ENCODE measurements around the gene MOGAT3. TPM values are rescaled to one million over a fixed set of nuclear protein-coding genes. Genes with fewer than 3 reads are reported as not detected.

The MOGAT3 gene
- total and polyA plus RNA-seq, 2 experiments from 2014 or later: 0.44 TPM; not detected in 1

DNA sequence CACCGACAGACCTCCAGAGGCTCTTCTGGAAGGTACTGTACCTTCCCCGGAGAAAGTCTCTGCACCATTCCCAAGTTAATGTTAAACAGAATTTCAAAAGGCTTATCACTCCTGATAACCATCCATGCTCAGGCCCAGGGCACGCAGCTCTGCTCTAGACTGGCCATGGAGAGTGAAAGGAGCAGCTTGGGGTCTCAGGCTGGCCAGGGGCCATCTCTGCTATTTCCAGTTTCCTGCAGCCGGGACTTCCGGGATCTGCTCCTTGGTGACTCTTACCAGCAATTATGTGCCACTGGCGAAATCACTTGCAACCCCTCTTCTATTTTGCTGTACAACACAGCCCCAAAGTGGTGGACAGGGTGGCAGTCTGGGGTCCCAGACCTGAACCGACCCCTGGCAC is 30.8 kb upstream of the MOGAT3 start:
- H3K4me1 Mint-ChIP-seq: peaks cover 23% of the 10 kb centered on the region
- H3K36me3 ChIP-seq (ENCODE audit: insufficient read depth): no peaks in the 10 kb centered on the region
- no peaks in the 10 kb centered on the region for H3K79me2 ChIP-seq (replicated peaks; ENCODE audit: insufficient read depth)
- ATAC-seq: no peak
- H3K4me3 Mint-ChIP-seq: peak overlapping the region; percentile 73
- H3K4me3 ChIP-seq: peak overlapping the region; percentile 92
- H3K27ac Mint-ChIP-seq: no peak overlapping the region; the same call in 1 of the 2 replicates
- H3F3A ChIP-seq (replicated peaks; ENCODE audit: low read depth): peaks cover 28% of the 10 kb centered on the region
- peak overlapping the region; percentile 94 for H3K4me2 ChIP-seq
- H3K4me1 ChIP-seq (ENCODE audit: insufficient read depth): peaks cover 25% of the 10 kb centered on the region; the same call in 1 of the 2 replicates
- no peak for DNase-seq (ENCODE audit: low spot score)
- H3K27ac ChIP-seq (ENCODE audit: low read depth): peak overlapping the region; percentile 76
- H3K9me2 ChIP-seq (ENCODE audit: insufficient read depth): no peaks in the 10 kb centered on the region
- H3K27me3 Mint-ChIP-seq (ENCODE audit: insufficient read depth, low read depth, poor library complexity): peaks cover 12% of the 10 kb centered on the region
- no peaks in the 10 kb centered on the region for H3K9me3 Mint-ChIP-seq
- H4K20me1 ChIP-seq (replicated peaks; ENCODE audit: insufficient read depth): no peaks in the 10 kb centered on the region
- TF ChIP-seq EZH2 (IDR thresholded peaks at IDR 0.05; ENCODE audit: low read depth, unreplicated experiment) (no peak), POLR2AphosphoS5 (IDR thresholded peaks at IDR 0.05; ENCODE audit: low read depth) (no peak), JUNB (IDR thresholded peaks at IDR 0.05; ENCODE audit: unreplicated experiment) (no peak), NANOG (IDR thresholded peaks at IDR 0.05; ENCODE audit: borderline replicate concordance) (no peak), ZNF114 (CRISPR knock-in tag; IDR thresholded peaks at IDR 0.05) (no peak)
- TF ChIP-seq, protein P1, sequence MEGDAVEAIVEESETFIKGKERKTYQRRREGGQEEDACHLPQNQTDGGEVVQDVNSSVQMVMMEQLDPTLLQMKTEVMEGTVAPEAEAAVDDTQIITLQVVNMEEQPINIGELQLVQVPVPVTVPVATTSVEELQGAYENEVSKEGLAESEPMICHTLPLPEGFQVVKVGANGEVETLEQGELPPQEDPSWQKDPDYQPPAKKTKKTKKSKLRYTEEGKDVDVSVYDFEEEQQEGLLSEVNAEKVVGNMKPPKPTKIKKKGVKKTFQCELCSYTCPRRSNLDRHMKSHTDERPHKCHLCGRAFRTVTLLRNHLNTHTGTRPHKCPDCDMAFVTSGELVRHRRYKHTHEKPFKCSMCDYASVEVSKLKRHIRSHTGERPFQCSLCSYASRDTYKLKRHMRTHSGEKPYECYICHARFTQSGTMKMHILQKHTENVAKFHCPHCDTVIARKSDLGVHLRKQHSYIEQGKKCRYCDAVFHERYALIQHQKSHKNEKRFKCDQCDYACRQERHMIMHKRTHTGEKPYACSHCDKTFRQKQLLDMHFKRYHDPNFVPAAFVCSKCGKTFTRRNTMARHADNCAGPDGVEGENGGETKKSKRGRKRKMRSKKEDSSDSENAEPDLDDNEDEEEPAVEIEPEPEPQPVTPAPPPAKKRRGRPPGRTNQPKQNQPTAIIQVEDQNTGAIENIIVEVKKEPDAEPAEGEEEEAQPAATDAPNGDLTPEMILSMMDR (conservative IDR thresholded peaks at IDR 0.05; ENCODE audit: low read depth in 2 of 2): no peak
- TF ChIP-seq, protein P2, sequence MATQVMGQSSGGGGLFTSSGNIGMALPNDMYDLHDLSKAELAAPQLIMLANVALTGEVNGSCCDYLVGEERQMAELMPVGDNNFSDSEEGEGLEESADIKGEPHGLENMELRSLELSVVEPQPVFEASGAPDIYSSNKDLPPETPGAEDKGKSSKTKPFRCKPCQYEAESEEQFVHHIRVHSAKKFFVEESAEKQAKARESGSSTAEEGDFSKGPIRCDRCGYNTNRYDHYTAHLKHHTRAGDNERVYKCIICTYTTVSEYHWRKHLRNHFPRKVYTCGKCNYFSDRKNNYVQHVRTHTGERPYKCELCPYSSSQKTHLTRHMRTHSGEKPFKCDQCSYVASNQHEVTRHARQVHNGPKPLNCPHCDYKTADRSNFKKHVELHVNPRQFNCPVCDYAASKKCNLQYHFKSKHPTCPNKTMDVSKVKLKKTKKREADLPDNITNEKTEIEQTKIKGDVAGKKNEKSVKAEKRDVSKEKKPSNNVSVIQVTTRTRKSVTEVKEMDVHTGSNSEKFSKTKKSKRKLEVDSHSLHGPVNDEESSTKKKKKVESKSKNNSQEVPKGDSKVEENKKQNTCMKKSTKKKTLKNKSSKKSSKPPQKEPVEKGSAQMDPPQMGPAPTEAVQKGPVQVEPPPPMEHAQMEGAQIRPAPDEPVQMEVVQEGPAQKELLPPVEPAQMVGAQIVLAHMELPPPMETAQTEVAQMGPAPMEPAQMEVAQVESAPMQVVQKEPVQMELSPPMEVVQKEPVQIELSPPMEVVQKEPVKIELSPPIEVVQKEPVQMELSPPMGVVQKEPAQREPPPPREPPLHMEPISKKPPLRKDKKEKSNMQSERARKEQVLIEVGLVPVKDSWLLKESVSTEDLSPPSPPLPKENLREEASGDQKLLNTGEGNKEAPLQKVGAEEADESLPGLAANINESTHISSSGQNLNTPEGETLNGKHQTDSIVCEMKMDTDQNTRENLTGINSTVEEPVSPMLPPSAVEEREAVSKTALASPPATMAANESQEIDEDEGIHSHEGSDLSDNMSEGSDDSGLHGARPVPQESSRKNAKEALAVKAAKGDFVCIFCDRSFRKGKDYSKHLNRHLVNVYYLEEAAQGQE (IDR thresholded peaks at IDR 0.05; ENCODE audit: unreplicated experiment): no peak
- H3K27me3 ChIP-seq (ENCODE audit: insufficient read depth): no peaks in the 10 kb centered on the region
- H2AFZ ChIP-seq: peak overlapping the region; percentile 92
- H3K36me3 Mint-ChIP-seq (ENCODE audit: low read depth): peaks cover 20% of the 10 kb centered on the region

DNA sequence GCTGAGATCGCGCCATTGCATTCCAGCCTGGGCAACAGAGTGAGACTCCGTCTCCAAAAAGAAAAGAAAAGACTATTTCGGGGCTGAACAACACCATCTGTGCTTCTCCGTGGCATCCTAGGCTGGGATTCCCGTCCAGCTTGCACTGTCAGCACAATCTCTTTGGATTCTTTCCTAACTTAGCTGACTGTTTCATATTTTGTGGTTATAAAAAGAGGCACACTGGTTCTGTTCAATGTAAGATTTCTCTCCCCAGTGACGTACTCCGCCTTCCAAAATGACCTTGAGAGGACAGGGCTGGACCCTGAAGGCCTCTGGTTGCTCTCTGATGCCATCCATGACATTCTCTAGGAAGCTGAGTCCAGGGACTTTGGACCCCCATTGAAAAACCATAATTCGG is 25.9 kb upstream of the MOGAT3 start:
- H3K4me3 Mint-ChIP-seq: no peak overlapping the region
- H3K36me3 Mint-ChIP-seq (ENCODE audit: low read depth): peaks cover 46% of the 10 kb centered on the region
- peaks cover 8% of the 10 kb centered on the region; the same call in 1 of the 2 replicates for H3K4me1 ChIP-seq (ENCODE audit: insufficient read depth)
- no peak overlapping the region for H3K4me3 ChIP-seq
- no peak overlapping the region for H3K4me2 ChIP-seq
- H3K4me1 Mint-ChIP-seq: peaks cover 16% of the 10 kb centered on the region
- peaks cover 12% of the 10 kb centered on the region; the same call in 1 of the 2 replicates for H3K36me3 ChIP-seq (ENCODE audit: insufficient read depth)
- H2AFZ ChIP-seq: no peak overlapping the region
- peaks cover 9% of the 10 kb centered on the region; the same call in 1 of the 2 replicates for H3F3A ChIP-seq (replicated peaks; ENCODE audit: low read depth)
- H3K9me2 ChIP-seq (ENCODE audit: insufficient read depth): no peaks in the 10 kb centered on the region
- peaks cover 14% of the 10 kb centered on the region for H3K27me3 Mint-ChIP-seq (ENCODE audit: insufficient read depth, low read depth, poor library complexity)
- no peaks in the 10 kb centered on the region; the same call in 1 of the 2 replicates for H4K20me1 ChIP-seq (replicated peaks; ENCODE audit: insufficient read depth)
- DNase-seq (ENCODE audit: low spot score): no peak
- no peaks in the 10 kb centered on the region for H3K9me3 Mint-ChIP-seq
- ATAC-seq: no peak
- no peaks in the 10 kb centered on the region for H3K79me2 ChIP-seq (replicated peaks; ENCODE audit: insufficient read depth)
- no peak overlapping the region for H3K27ac ChIP-seq (ENCODE audit: low read depth)
- H3K27me3 ChIP-seq (ENCODE audit: insufficient read depth): no peaks in the 10 kb centered on the region
- H3K27ac Mint-ChIP-seq: no peak overlapping the region
- no peak for TF ChIP-seq ZNF331 (CRISPR knock-in tag; IDR thresholded peaks at IDR 0.05; ENCODE audit: low read depth)
- TF ChIP-seq, protein P3, sequence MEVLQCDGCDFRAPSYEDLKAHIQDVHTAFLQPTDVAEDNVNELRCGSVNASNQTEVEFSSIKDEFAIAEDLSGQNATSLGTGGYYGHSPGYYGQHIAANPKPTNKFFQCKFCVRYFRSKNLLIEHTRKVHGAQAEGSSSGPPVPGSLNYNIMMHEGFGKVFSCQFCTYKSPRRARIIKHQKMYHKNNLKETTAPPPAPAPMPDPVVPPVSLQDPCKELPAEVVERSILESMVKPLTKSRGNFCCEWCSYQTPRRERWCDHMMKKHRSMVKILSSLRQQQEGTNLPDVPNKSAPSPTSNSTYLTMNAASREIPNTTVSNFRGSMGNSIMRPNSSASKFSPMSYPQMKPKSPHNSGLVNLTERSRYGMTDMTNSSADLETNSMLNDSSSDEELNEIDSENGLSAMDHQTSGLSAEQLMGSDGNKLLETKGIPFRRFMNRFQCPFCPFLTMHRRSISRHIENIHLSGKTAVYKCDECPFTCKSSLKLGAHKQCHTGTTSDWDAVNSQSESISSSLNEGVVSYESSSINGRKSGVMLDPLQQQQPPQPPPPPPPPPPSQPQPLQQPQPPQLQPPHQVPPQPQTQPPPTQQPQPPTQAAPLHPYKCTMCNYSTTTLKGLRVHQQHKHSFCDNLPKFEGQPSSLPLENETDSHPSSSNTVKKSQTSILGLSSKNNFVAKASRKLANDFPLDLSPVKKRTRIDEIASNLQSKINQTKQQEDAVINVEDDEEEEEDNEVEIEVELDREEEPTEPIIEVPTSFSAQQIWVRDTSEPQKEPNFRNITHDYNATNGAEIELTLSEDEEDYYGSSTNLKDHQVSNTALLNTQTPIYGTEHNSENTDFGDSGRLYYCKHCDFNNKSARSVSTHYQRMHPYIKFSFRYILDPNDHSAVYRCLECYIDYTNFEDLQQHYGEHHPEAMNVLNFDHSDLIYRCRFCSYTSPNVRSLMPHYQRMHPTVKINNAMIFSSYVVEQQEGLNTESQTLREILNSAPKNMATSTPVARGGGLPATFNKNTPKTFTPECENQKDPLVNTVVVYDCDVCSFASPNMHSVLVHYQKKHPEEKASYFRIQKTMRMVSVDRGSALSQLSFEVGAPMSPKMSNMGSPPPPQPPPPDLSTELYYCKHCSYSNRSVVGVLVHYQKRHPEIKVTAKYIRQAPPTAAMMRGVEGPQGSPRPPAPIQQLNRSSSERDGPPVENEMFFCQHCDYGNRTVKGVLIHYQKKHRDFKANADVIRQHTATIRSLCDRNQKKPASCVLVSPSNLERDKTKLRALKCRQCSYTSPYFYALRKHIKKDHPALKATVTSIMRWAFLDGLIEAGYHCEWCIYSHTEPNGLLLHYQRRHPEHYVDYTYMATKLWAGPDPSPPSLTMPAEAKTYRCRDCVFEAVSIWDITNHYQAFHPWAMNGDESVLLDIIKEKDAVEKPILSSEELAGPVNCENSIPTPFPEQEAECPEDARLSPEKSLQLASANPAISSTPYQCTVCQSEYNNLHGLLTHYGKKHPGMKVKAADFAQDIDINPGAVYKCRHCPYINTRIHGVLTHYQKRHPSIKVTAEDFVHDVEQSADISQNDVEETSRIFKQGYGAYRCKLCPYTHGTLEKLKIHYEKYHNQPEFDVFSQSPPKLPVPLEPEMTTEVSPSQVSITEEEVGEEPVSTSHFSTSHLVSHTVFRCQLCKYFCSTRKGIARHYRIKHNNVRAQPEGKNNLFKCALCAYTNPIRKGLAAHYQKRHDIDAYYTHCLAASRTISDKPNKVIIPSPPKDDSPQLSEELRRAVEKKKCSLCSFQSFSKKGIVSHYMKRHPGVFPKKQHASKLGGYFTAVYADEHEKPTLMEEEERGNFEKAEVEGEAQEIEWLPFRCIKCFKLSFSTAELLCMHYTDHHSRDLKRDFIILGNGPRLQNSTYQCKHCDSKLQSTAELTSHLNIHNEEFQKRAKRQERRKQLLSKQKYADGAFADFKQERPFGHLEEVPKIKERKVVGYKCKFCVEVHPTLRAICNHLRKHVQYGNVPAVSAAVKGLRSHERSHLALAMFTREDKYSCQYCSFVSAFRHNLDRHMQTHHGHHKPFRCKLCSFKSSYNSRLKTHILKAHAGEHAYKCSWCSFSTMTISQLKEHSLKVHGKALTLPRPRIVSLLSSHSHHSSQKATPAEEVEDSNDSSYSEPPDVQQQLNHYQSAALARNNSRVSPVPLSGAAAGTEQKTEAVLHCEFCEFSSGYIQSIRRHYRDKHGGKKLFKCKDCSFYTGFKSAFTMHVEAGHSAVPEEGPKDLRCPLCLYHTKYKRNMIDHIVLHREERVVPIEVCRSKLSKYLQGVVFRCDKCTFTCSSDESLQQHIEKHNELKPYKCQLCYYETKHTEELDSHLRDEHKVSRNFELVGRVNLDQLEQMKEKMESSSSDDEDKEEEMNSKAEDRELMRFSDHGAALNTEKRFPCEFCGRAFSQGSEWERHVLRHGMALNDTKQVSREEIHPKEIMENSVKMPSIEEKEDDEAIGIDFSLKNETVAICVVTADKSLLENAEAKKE (CRISPR knock-in tag; IDR thresholded peaks at IDR 0.05): no peak
